ENCODE data around the gene COLGALT1. TPM values are rescaled to one million over a fixed set of nuclear protein-coding genes. Genes with fewer than 3 reads are reported as not detected.

The COLGALT1 gene
- total and polyA plus RNA-seq, 9 of the 15 experiments (the other 6 are each of a cell fraction or from before 2014, with no cell fraction given) = 4.9 to 119 (median 82.6) TPM

- Histone ChIP-seq H2AFZ (ENCODE audit: low read depth, low read length) (peak overlapping the region; percentile 53), H3K9ac (ENCODE audit: insufficient read depth in 1 of 2, low read depth in 2 of 2, low read length in 2 of 2) (peak overlapping the region in 1 of 2 experiments; percentile 45; a peak in 1 of 4 replicates), H3K27me3 (ENCODE audit: control insufficient read depth in 2 of 2, insufficient read depth in 2 of 2, low read length in 2 of 2) (no peaks in the 10 kb centered on the region), H3K4me2 (ENCODE audit: insufficient read depth, low read length) (no peak overlapping the region), H3K9me1 (ENCODE audit: control insufficient read depth, insufficient read depth, low read length) (no peaks in the 10 kb centered on the region), H3K79me2 (ENCODE audit: control insufficient read depth, insufficient read depth, low read length) (no peaks in the 10 kb centered on the region), H3K36me3 (ENCODE audit: control insufficient read depth, insufficient read depth, low read length) (no peaks in the 10 kb centered on the region), H3K4me3 (no peak overlapping the region), H3K9me3 (replicated peaks; ENCODE audit: control insufficient read depth, insufficient read depth, low read depth, low read length) (no peaks in the 10 kb centered on the region), H4K20me1 (replicated peaks; ENCODE audit: control insufficient read depth, insufficient read depth, low read length) (no peaks in the 10 kb centered on the region), H3K4me1 (replicated peaks in 1 of 2; ENCODE audit: control insufficient read depth in 2 of 2, insufficient read depth in 2 of 2, low read length in 2 of 2) (peaks cover 0 to 26% of the 10 kb centered on the region in 2 experiments; a peak in 3 of 5 replicates), H3K27ac (ENCODE audit: extremely low read depth, low read depth, low read length) (no peak overlapping the region)
- in situ Hi-C loops (cut with MboI) = no loop called here
- FAIRE-seq (no peak), ATAC-seq (no peak), DNase-seq (ENCODE audit: extremely low read depth in 1 of 4, low spot score in 3 of 4) (no peak)
- BruUV-seq (replicated peaks) = no TSS peak
- WGBS (ENCODE audit: insufficient coverage, low coverage, missing lambda C conversion rate) = 50% methylated on average over 10 of the region's 10 CpGs
- intact Hi-C loops (cut with micrococcal nuclease) = no loop called here
- ChIA-PET POLR2A (interaction anchor here (0.8 kb wide), 1 partner anchor 10 kb away, joined by 3 read pairs; no protein-coding TSS in a partner anchor), CTCF (ENCODE audit: low intra/inter-chr PET ratio) (no interaction called here)
- no peak for TF ChIP-seq PHF21A (IDR thresholded peaks at IDR 0.05; ENCODE audit: borderline replicate concordance, low read depth)
- no peak for TF ChIP-seq MTA1 (IDR thresholded peaks at IDR 0.05; ENCODE audit: borderline replicate concordance)
- TF ChIP-seq CHD4 (IDR thresholded peaks at IDR 0.05; ENCODE audit: insufficient read depth, insufficient replicate concordance, low read depth, low read length, poor library complexity, severe bottlenecking) = no peak
- no peak for TF ChIP-seq PML (IDR thresholded peaks at IDR 0.05; ENCODE audit: low read length)
- TF ChIP-seq GTF2F1 (IDR thresholded peaks at IDR 0.05; ENCODE audit: low read depth, low read length) = no peak
- no peak for TF ChIP-seq HMG20A (CRISPR knock-in tag; conservative IDR thresholded peaks at IDR 0.05)
- TF ChIP-seq TAF7 (tag; IDR thresholded peaks at IDR 0.05) = no peak
- TF ChIP-seq SMARCA5 (IDR thresholded peaks at IDR 0.05) = no peak
- no peak for TF ChIP-seq TRIM28 (IDR thresholded peaks at IDR 0.05)
- TF ChIP-seq CREB1 (IDR thresholded peaks at IDR 0.05) = no peak
- no peak for TF ChIP-seq CREB1 (CRISPR knock-in tag; IDR thresholded peaks at IDR 0.05)
- no peak for TF ChIP-seq ZNF609 (CRISPR knock-in tag; IDR thresholded peaks at IDR 0.05; ENCODE audit: borderline replicate concordance)
- TF ChIP-seq ZNF134 (CRISPR knock-in tag; conservative IDR thresholded peaks at IDR 0.05) = no peak
- TF ChIP-seq ZNF449 (CRISPR knock-in tag; IDR thresholded peaks at IDR 0.05) = no peak
- no peak for TF ChIP-seq PURB (CRISPR knock-in tag; IDR thresholded peaks at IDR 0.05; ENCODE audit: low read depth)
- no peak for TF ChIP-seq HMBOX1 (IDR thresholded peaks at IDR 0.05)
These were observed 44.3 kb downstream of the COLGALT1 start for GRCh38 chr19:17599780-17600179.

Data from K562 (cell line).